Naive thymus-derived CD4-positive, alpha-beta T cell (primary cell): ENCODE results near the gene USP43. TPM values are rescaled to one million over a fixed set of nuclear protein-coding genes. Genes with fewer than 3 reads are reported as not detected.
"Not testable (repeated sequence)": the region's sequence is repeated elsewhere in the genome, so short reads cannot be mapped to it uniquely, and the experiment has no call there.

ENCODE experiments used
- ATAC-seq: fragments of 150-1000 bp; cut with Tn5 transposase; 2 replicates; pipeline ENCODE4 v1.10.0; 2021; ENCODE audit warnings: mild to moderate bottlenecking, moderate library complexity
- CTCF ChIA-PET: fragments of 350-600 bp; sonication (Branson Sonifier 250); formaldehyde crosslinking; loops from one replicate; lab custom pipeline; 2021; ENCODE audit warnings: antibody characterized with exemption; lab: Charles Lee
- POLR2A ChIA-PET: fragments of 350-600 bp; sonication (Branson Sonifier 250); formaldehyde crosslinking; loops from one replicate; lab custom pipeline; 2021; ENCODE audit warnings: antibody characterized with exemption, inconsistent platforms; lab: Charles Lee
- DNase-seq, 9 donors: peaks; one replicate each; pipeline versions ENCODE4 v3.0.0 to v3.0.0-alpha.2; 2020 to 2022; ENCODE audit warnings: mixed read lengths in 1 of 9
- H3K27ac ChIP-seq: one replicate; pipeline ENCODE4 v1.7.0; 2013; ENCODE audit warnings: mild to moderate bottlenecking, low read depth, low read length, moderate library complexity
- H3K27me3 ChIP-seq, 2 donors: one replicate each; pipeline ENCODE4 v1.7.0; 2013; ENCODE audit warnings: low read length in 2 of 2, mild to moderate bottlenecking in 2 of 2, moderate library complexity in 2 of 2; ENCODE audit not compliant: control insufficient read depth in 2 of 2, insufficient read depth in 2 of 2
- H3K36me3 ChIP-seq, 3 experiments: 1 replicate in 2 of 3; 2 replicates in 1 of 3; pipeline ENCODE4 v1.7.0; 2013; ENCODE audit warnings: low read length in 3 of 3, mild to moderate bottlenecking in 3 of 3, moderate library complexity in 1 of 3; ENCODE audit not compliant: insufficient read depth in 3 of 3, control insufficient read depth in 2 of 3
- H3K4me1 ChIP-seq, 2 donors: one replicate each; pipeline ENCODE4 v1.7.0; 2013; ENCODE audit warnings: low read length in 2 of 2, mild to moderate bottlenecking in 2 of 2, moderate library complexity in 1 of 2; ENCODE audit not compliant: control insufficient read depth in 2 of 2, insufficient read depth in 2 of 2
- H3K4me3 ChIP-seq: 2 replicates; pipeline ENCODE4 v1.7.0; 2013; ENCODE audit warnings: mild to moderate bottlenecking, low read length
- H3K9me3 ChIP-seq, 3 experiments: 1 replicate in 2 of 3; 2 replicates in 1 of 3; pipeline ENCODE4 v1.7.0; 2013; ENCODE audit warnings: low read length in 3 of 3; ENCODE audit not compliant: control insufficient read depth in 2 of 3
- H3K27ac Mint-ChIP-seq, 9 donors: one replicate each; pipeline ENCODE4 v1.8.0; 2020 to 2022; ENCODE audit warnings: mixed read lengths in 9 of 9, mild to moderate bottlenecking in 8 of 9, moderate library complexity in 5 of 9, inconsistent platforms in 2 of 9
- H3K27me3 Mint-ChIP-seq, 5 donors: one replicate each; pipeline ENCODE4 v1.8.0; 2021 to 2022; ENCODE audit warnings: mixed read lengths in 5 of 5, mild to moderate bottlenecking in 1 of 5
- H3K36me3 Mint-ChIP-seq, 5 donors: one replicate each; pipeline ENCODE4 v1.8.0; 2020 to 2022; ENCODE audit warnings: mixed read lengths in 5 of 5, mild to moderate bottlenecking in 3 of 5, inconsistent platforms in 1 of 5
- H3K4me1 Mint-ChIP-seq, 7 donors: one replicate each; pipeline ENCODE4 v1.8.0; 2020 to 2022; ENCODE audit warnings: mixed read lengths in 7 of 7, mild to moderate bottlenecking in 3 of 7, inconsistent platforms in 1 of 7
- H3K4me3 Mint-ChIP-seq, 10 donors: one replicate each; pipeline ENCODE4 v1.8.0; 2020 to 2022; ENCODE audit warnings: mild to moderate bottlenecking in 10 of 10, mixed read lengths in 10 of 10, moderate library complexity in 6 of 10, inconsistent platforms in 2 of 10
- H3K9me3 Mint-ChIP-seq, 11 donors: one replicate each; pipeline ENCODE4 v1.8.0; 2020 to 2022; ENCODE audit warnings: mixed read lengths in 11 of 11, mild to moderate bottlenecking in 4 of 11, inconsistent platforms in 1 of 11, moderate library complexity in 1 of 11
- intact Hi-C, 2 donors: fragments of 100-400 bp; cut with micrococcal nuclease; formaldehyde crosslinking; loops; one replicate each; pipeline ENCODE4 v1.15.1; 2023
- polyA plus RNA-seq, 2 donors: library from polyadenylated mRNA; unstranded; fragments of 300-500 nt; fragmentation: Illumina TruSeq; gene quantifications; one replicate each; pipeline ENCODE4 v1.2.3, GENCODE V29; 2021
- total RNA-seq, 6 experiments: library from RNA in 5 of 6; stranded (reverse) in 5 of 6; gene quantifications; 1 replicate in 5 of 6; 2 replicates in 1 of 6; pipeline ENCODE4 v1.2.3 and lab custom pipeline; 2021 to 2026

USP43 gene
- total RNA-seq (1 to 10 TPM in 1 of 5 experiments, under 1 TPM in 1, not detected in 3; 0.27 to 1.0 TPM), polyA plus RNA-seq (not detected), total RNA-seq (lab: John Stamatoyannopoulos, UW) (not detected)

DNA sequence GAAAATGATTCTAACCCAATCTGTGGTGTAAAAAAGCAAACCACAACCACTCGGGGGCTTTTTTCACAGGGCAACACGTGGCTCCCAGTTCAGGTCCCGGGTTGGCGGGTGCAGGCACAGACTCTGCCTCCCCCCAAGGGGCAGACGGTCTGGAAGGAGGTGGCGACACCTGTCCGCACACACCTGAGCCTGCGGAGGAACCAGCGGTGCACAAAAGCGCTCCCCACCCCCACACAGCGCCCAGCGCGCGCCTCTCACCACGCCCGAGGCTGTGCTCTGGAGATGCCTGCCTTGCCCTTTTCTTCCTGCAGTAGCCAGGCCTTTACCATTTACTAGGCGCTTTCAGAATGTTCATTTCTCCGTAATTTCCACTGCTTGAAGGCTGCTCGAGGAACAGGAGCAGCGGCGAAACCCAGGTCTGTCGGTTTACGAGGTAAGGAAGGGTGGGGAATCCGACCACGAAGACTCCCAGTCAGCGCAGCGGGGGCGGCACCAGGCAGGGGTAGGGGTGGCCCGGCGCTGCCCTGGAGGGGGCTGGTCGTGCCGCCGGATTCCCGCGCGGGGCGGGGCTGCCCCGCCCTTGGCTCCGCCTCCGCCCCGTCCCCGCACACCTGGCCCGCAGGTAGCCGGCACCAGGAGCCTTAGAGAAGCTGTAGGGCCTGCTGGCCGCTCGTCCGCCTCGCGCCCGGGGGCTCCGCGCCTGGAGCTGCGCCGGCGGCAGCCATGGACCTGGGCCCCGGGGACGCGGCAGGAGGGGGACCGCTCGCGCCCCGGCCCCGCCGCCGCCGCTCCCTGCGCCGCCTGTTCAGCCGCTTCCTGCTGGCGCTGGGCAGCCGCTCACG, at the start of gene USP43:
Gene USP43 (plus strand): TSS at position 608 of the 842 bp plus-strand sequence. CDS start 116 bp downstream, at position 724.
- peak within 1 kb of the TSS; percentile 43 for H3K4me3 ChIP-seq
- peak; percentile 54 for ATAC-seq
- intact Hi-C loops = no loop called here
- ChIA-PET POLR2A (no interaction called here), CTCF (no interaction called here)
- Mint-ChIP-seq H3K9me3 (peaks cover 0 to 4% (median 0%) of the 10 kb centered on the region in 11 donors), H3K4me1 (peaks cover 0 to 21% (median 15%) of the 10 kb centered on the region in 7 donors), H3K4me3 (peak within 1 kb of the TSS; percentile 66 to 87 (median 77)), H3K27me3 (peaks cover 54 to 59% (median 56%) of the 10 kb centered on the region in 5 donors), H3K27ac (peak within 1 kb of the TSS in 1 of 9 donors; percentile 46), H3K36me3 (peaks cover 0 to 5% (median 0%) of the 10 kb centered on the region in 5 donors)
- no peaks in the 10 kb centered on the region for H3K36me3 ChIP-seq
- peaks cover 0 to 14% of the 10 kb centered on the region in 2 donors for H3K27me3 ChIP-seq
- no peaks in the 10 kb centered on the region for H3K9me3 ChIP-seq
- H3K4me1 ChIP-seq = peaks cover 0 to 3% of the 10 kb centered on the region in 2 donors
- peak in 1 of 9 donors; percentile 1 for DNase-seq
- H3K27ac ChIP-seq = no peak within 1 kb of the TSS

DNA sequence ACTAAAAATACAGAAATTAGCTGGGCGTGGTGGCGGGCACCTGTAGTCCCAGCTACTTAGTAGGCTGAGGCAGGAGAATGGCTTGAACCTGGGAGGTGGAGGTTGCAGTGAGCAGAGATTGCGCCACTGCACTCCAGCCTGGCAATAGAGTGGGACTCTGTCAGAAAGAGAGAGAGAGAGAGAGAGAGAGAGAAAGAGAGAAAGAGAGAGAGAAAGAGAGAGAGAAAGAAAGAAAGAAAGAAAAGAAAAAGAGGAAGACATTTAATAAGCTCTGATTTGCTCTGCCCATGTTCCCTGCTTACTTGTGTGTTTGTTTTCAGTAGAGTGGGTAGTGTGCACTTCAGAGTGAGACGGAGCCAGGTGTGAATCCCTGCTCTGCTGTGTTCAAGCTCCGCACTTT, 47.7 kb upstream of the USP43 start:
- CTCF ChIA-PET, H3K4me3 Mint-ChIP-seq, H3K4me3 ChIP-seq, DNase-seq, H3K4me1 ChIP-seq, H3K36me3 Mint-ChIP-seq, H3K36me3 ChIP-seq, intact Hi-C loops, H3K27me3 ChIP-seq, H3K27ac ChIP-seq, H3K27ac Mint-ChIP-seq, H3K9me3 ChIP-seq, H3K4me1 Mint-ChIP-seq, POLR2A ChIA-PET, ATAC-seq, H3K9me3 Mint-ChIP-seq: not testable (repeated sequence)
- peaks cover 3 to 19% (median 7%) of the 10 kb centered on the region in 5 donors for H3K27me3 Mint-ChIP-seq

GRCh38 chr17:9598661-9599060, 46.7 kb upstream of the USP43 start:
- no peak overlapping the region for H3K4me3 ChIP-seq
- ChIA-PET CTCF (no interaction called here), POLR2A (no interaction called here)
- H3K4me1 ChIP-seq = no peaks in the 10 kb centered on the region
- H3K9me3 ChIP-seq = no peaks in the 10 kb centered on the region
- H3K36me3 ChIP-seq = no peaks in the 10 kb centered on the region
- H3K9me3 Mint-ChIP-seq = peaks cover 0 to 4% (median 0%) of the 10 kb centered on the region in 11 donors
- H3K27me3 ChIP-seq = no peaks in the 10 kb centered on the region
- H3K4me3 Mint-ChIP-seq = no peak overlapping the region
- H3K36me3 Mint-ChIP-seq = no peaks in the 10 kb centered on the region
- peaks cover 3 to 22% (median 12%) of the 10 kb centered on the region in 5 donors for H3K27me3 Mint-ChIP-seq
- intact Hi-C loops = no loop called here
- no peak overlapping the region for H3K27ac ChIP-seq
- no peak for ATAC-seq
- no peaks in the 10 kb centered on the region for H3K4me1 Mint-ChIP-seq
- no peak overlapping the region for H3K27ac Mint-ChIP-seq
- no peak for DNase-seq

GRCh38 chr17:9604583-9604982, 40.7 kb upstream of the USP43 start:
- peaks cover 2 to 40% (median 15%) of the 10 kb centered on the region in 5 donors for H3K27me3 Mint-ChIP-seq
- H3K27ac Mint-ChIP-seq, H3K27me3 ChIP-seq, H3K9me3 ChIP-seq, DNase-seq, H3K4me1 ChIP-seq, H3K4me3 ChIP-seq, H3K36me3 Mint-ChIP-seq, ATAC-seq, H3K4me3 Mint-ChIP-seq, H3K27ac ChIP-seq, H3K9me3 Mint-ChIP-seq, intact Hi-C loops, CTCF ChIA-PET, POLR2A ChIA-PET, H3K36me3 ChIP-seq, H3K4me1 Mint-ChIP-seq: not testable (repeated sequence)

DNA sequence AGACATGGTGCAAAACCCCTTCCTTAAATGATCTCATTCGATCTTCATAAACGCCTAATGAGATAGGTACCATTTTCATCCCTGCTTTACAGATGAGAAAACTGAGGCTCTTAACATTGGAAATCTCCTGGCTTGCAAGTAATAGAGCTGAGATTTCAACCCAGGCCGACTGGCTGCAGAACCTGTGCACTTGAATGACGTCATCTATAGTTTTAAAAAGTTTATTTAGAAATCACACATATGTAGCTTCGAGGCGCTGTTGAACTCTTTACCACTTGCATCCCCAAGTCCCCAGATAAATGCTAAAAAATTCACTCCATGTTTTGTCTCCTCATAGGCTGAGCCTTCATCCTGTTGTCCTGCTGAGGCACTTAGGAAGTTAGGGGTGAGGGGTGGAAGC, 38.9 kb upstream of the USP43 start:
- Histone ChIP-seq H3K9me3 (no peaks in the 10 kb centered on the region), H3K4me3 (no peak overlapping the region), H3K36me3 (no peaks in the 10 kb centered on the region), H3K27me3 (no peaks in the 10 kb centered on the region), H3K27ac (no peak overlapping the region), H3K4me1 (no peaks in the 10 kb centered on the region)
- ATAC-seq = no peak
- ChIA-PET POLR2A (no interaction called here), CTCF (no interaction called here)
- Mint-ChIP-seq H3K9me3 (peaks cover 0 to 6% (median 0%) of the 10 kb centered on the region in 11 donors), H3K27me3 (peaks cover 2 to 40% (median 19%) of the 10 kb centered on the region in 5 donors), H3K36me3 (no peaks in the 10 kb centered on the region), H3K27ac (no peak overlapping the region), H3K4me1 (peaks cover 0 to 1% (median 0%) of the 10 kb centered on the region in 7 donors), H3K4me3 (no peak overlapping the region)
- intact Hi-C loops = no loop called here
- no peak for DNase-seq

GRCh38 chr17:9607058-9607457, 38.3 kb upstream of the USP43 start:
- H3K4me3 Mint-ChIP-seq, POLR2A ChIA-PET: not testable (repeated sequence)

More at GRCh38 chr17:9607058-9607457, 38.3 kb upstream of the USP43 start:
- H3K9me3 Mint-ChIP-seq, intact Hi-C loops, H3K27me3 ChIP-seq, H3K27ac Mint-ChIP-seq, ATAC-seq, H3K4me1 Mint-ChIP-seq, H3K36me3 ChIP-seq, H3K4me3 ChIP-seq, H3K9me3 ChIP-seq, CTCF ChIA-PET, H3K27ac ChIP-seq, DNase-seq, H3K36me3 Mint-ChIP-seq, H3K4me1 ChIP-seq: not testable (repeated sequence)
- H3K27me3 Mint-ChIP-seq = peaks cover 3 to 36% (median 20%) of the 10 kb centered on the region in 5 donors
